Mammary epithelial cell (primary cell): ENCODE measurements around the gene EFNB2.

Experiments used
- EZH2 ChIP-seq: IDR thresholded peaks from 2 replicates; pipeline ENCODE4 v1.6.1; 2012; ENCODE audit warnings: low read length, inconsistent platforms, borderline replicate concordance
- TF ChIP-seq, protein P1 (sequence below), 2 donors: IDR thresholded peaks in 1 of 2; conservative IDR thresholded peaks in 1 of 2; 2 replicates each; pipeline ENCODE4 v1.5.1; 2011 to 2012; ENCODE audit warnings: inconsistent platforms in 2 of 2, low read length in 2 of 2, mild to moderate bottlenecking in 2 of 2, control low read depth in 1 of 2, low read depth in 1 of 2; ENCODE audit not compliant: insufficient read depth in 1 of 2; ENCODE audit errors: extremely low read depth in 1 of 2

GRCh38 chr13:106500445-106500844 is 35.0 kb downstream of the EFNB2 start:
- TF ChIP-seq, protein P1, sequence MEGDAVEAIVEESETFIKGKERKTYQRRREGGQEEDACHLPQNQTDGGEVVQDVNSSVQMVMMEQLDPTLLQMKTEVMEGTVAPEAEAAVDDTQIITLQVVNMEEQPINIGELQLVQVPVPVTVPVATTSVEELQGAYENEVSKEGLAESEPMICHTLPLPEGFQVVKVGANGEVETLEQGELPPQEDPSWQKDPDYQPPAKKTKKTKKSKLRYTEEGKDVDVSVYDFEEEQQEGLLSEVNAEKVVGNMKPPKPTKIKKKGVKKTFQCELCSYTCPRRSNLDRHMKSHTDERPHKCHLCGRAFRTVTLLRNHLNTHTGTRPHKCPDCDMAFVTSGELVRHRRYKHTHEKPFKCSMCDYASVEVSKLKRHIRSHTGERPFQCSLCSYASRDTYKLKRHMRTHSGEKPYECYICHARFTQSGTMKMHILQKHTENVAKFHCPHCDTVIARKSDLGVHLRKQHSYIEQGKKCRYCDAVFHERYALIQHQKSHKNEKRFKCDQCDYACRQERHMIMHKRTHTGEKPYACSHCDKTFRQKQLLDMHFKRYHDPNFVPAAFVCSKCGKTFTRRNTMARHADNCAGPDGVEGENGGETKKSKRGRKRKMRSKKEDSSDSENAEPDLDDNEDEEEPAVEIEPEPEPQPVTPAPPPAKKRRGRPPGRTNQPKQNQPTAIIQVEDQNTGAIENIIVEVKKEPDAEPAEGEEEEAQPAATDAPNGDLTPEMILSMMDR (conservative IDR thresholded peaks at IDR 0.05 in 1 of 2, IDR thresholded peaks at IDR 0.05 in 1 of 2; ENCODE audit: extremely low read depth in 1 of 2, insufficient read depth in 1 of 2, low read depth in 1 of 2, low read length in 2 of 2) = no peak
- TF ChIP-seq EZH2 = no peak
